OCI-LY7 (cell line): ENCODE data around the gene TSSK6. TPM values are rescaled to one million over a fixed set of nuclear protein-coding genes. Genes with fewer than 3 reads are reported as not detected.

Source experiments
- BruUV-seq: library from RNA; stranded (reverse); fragments of 400-500 nt; replicated peaks from 2 replicates; lab custom pipeline; 2021; lab: Mats Ljungman, UMichigan
- CTCF ChIA-PET: fragments of 300-600 bp; sonication (Branson Sonifier 250); formaldehyde crosslinking; loops from one replicate; lab custom pipeline; 2022; ENCODE audit warnings: antibody characterized with exemption; ENCODE audit not compliant: unreplicated experiment; lab: Charles Lee
- POLR2A ChIA-PET: fragments of 300-600 bp; sonication (Branson Sonifier 250); formaldehyde crosslinking; loops from one replicate; lab custom pipeline; 2022; ENCODE audit warnings: antibody characterized with exemption; lab: Charles Lee
- DNase-seq: peaks from one replicate; pipeline ENCODE4 v3.0.0-alpha.2; 2015; ENCODE audit warnings: low spot score
- H2AFZ ChIP-seq: fragments of 200-600 bp; sonication (generic), shearing (Covaris generic); 2 replicates; pipeline ENCODE4 v1.6.1; 2014; ENCODE audit warnings: mild to moderate bottlenecking, antibody characterized with exemption, low read length, moderate library complexity
- H3K27ac ChIP-seq: fragments of 200-600 bp; sonication (generic); 2 replicates; pipeline ENCODE4 v1.5.1; 2014; ENCODE audit warnings: mixed run types, low read depth, mild to moderate bottlenecking, moderate library complexity, low read length, inconsistent platforms; ENCODE audit not compliant: poor library complexity, severe bottlenecking
- H3K36me3 ChIP-seq: fragments of 200-600 bp; sonication (generic); 2 replicates; pipeline ENCODE4 v1.6.1; 2014; ENCODE audit warnings: mild to moderate bottlenecking, antibody characterized with exemption, low read length, moderate library complexity, mixed read lengths; ENCODE audit not compliant: insufficient read depth
- H3K4me1 ChIP-seq: fragments of 200-600 bp; sonication (generic); 2 replicates; pipeline ENCODE4 v1.5.1; 2014; ENCODE audit warnings: mild to moderate bottlenecking, low read length; ENCODE audit not compliant: insufficient read depth, poor library complexity, severe bottlenecking
- H3K4me2 ChIP-seq: fragments of 200-600 bp; sonication (generic); 2 replicates; pipeline ENCODE4 v1.6.1; 2014; ENCODE audit warnings: mild to moderate bottlenecking, low read length
- H3K4me3 ChIP-seq: fragments of 200-600 bp; sonication (generic); 2 replicates; pipeline ENCODE4 v1.5.1; 2014; ENCODE audit warnings: mild to moderate bottlenecking, low read depth, low read length; ENCODE audit not compliant: poor library complexity, severe bottlenecking
- H3K79me2 ChIP-seq: fragments of 200-600 bp; sonication (generic); 2 replicates; pipeline ENCODE4 v1.6.1; 2016; ENCODE audit warnings: low read depth, mild to moderate bottlenecking, low read length, moderate library complexity, mixed read lengths; ENCODE audit not compliant: insufficient read depth
- H3K9me2 ChIP-seq: fragments of 200-600 bp; sonication (generic); 2 replicates; pipeline ENCODE4 v1.6.1; 2016; ENCODE audit warnings: mild to moderate bottlenecking, low read length, mixed read lengths; ENCODE audit not compliant: insufficient read depth
- H3K9me3 ChIP-seq: fragments of 200-600 bp; sonication (generic); 2 replicates; pipeline ENCODE4 v1.6.1; 2014; ENCODE audit warnings: mild to moderate bottlenecking, mixed run types, low read length, mixed read lengths
- H4K20me1 ChIP-seq: fragments of 200-600 bp; sonication (generic); 2 replicates; pipeline ENCODE4 v1.6.1; 2014; ENCODE audit warnings: mild to moderate bottlenecking, antibody characterized with exemption, low read length, moderate library complexity, mixed read lengths; ENCODE audit not compliant: insufficient read depth
- CTCF ChIP-seq: fragments of 200-600 bp; sonication (generic); conservative IDR thresholded peaks from 2 replicates; pipeline ENCODE4 v1.5.1; 2014; ENCODE audit warnings: mild to moderate bottlenecking, antibody characterized with exemption, low read length, moderate library complexity, mixed read lengths
- EZH2phosphoT487 ChIP-seq: fragments of 200-600 bp; sonication (generic); IDR thresholded peaks from 2 replicates; pipeline ENCODE4 v1.6.1; 2018; ENCODE audit warnings: low read depth, borderline replicate concordance, mild to moderate bottlenecking, mixed run types, antibody characterized with exemption, low read length, moderate library complexity, mixed read lengths
- intact Hi-C: fragments of 100-400 bp; cut with micrococcal nuclease; formaldehyde crosslinking; loops from one replicate; pipeline ENCODE4 v1.10.0; 2022; ENCODE audit not compliant: unreplicated experiment
- total RNA-seq, 2 experiments: library from RNA; depleted of rRNA in 1 of 2; stranded (reverse); fragments of >200 nt in 1 of 2; shearing (Covaris generic) in 1 of 2; gene quantifications; 2 replicates each; pipeline ENCODE4 v1.2.3, GENCODE V29; 2014 to 2022

TSSK6 gene
- total RNA-seq, 2 experiments from 2014 or later, result 6.4 to 10.5 TPM

GRCh38 chr19:19485998-19486290, 29.4 kb downstream of the TSSK6 start:
- no peaks in the 10 kb centered on the region for H3K9me2 ChIP-seq
- no peak overlapping the region for H2AFZ ChIP-seq
- H3K9me3 ChIP-seq, result no peaks in the 10 kb centered on the region
- H3K79me2 ChIP-seq, result peaks cover 19% of the 10 kb centered on the region
- H3K4me3 ChIP-seq, result no peak overlapping the region
- CTCF ChIA-PET, result no interaction called here
- intact Hi-C loops, result no loop called here
- H3K4me1 ChIP-seq, result peaks cover 33% of the 10 kb centered on the region
- peaks cover 38% of the 10 kb centered on the region for H3K36me3 ChIP-seq
- H4K20me1 ChIP-seq, result 0 out of 2 replicates have a peak, but pooled peaks cover 3% of the 10 kb centered on the region
- BruUV-seq, result no TSS peak
- DNase-seq, result no peak
- no peak overlapping the region for H3K4me2 ChIP-seq
- TF ChIP-seq EZH2phosphoT487 (no peak), CTCF (no peak)
- no peak overlapping the region for H3K27ac ChIP-seq
- POLR2A ChIA-PET, result no interaction called here

- intact Hi-C loops, result no loop called here
- H3K9me2 ChIP-seq, result no peaks in the 10 kb centered on the region
- ChIA-PET POLR2A (no interaction called here), CTCF (no interaction called here)
- H3K9me3 ChIP-seq, result no peaks in the 10 kb centered on the region
- no peak for DNase-seq
- no peaks in the 10 kb centered on the region for H4K20me1 ChIP-seq
- H3K4me2 ChIP-seq, result no peak overlapping the region
- H3K27ac ChIP-seq, result no peak overlapping the region
- peaks cover 14% of the 10 kb centered on the region; the same call in 1 of the 2 replicates for H3K79me2 ChIP-seq
- peaks cover 29% of the 10 kb centered on the region for H3K4me1 ChIP-seq
- TF ChIP-seq CTCF (no peak), EZH2phosphoT487 (no peak)
- no peak overlapping the region for H2AFZ ChIP-seq
- no peak overlapping the region for H3K4me3 ChIP-seq
- H3K36me3 ChIP-seq, result peaks cover 38% of the 10 kb centered on the region
- no TSS peak for BruUV-seq
These were observed 30.0 kb downstream of the TSSK6 start for GRCh38 chr19:19485161-19485997.
